NOMO-1 treated with DMSO at 0.1 percent for 48 hours (cell line): ENCODE measurements around the gene MEN1.
"Not testable (repeated sequence)": the region's sequence is repeated elsewhere in the genome, so short reads cannot be mapped to it uniquely, and the experiment has no call there.

ENCODE experiments used
- DNase-seq: peaks from one replicate; lab custom pipeline; 2025; ENCODE audit not compliant: unreplicated experiment; lab: John Stamatoyannopoulos, UW

MEN1 gene

DNA sequence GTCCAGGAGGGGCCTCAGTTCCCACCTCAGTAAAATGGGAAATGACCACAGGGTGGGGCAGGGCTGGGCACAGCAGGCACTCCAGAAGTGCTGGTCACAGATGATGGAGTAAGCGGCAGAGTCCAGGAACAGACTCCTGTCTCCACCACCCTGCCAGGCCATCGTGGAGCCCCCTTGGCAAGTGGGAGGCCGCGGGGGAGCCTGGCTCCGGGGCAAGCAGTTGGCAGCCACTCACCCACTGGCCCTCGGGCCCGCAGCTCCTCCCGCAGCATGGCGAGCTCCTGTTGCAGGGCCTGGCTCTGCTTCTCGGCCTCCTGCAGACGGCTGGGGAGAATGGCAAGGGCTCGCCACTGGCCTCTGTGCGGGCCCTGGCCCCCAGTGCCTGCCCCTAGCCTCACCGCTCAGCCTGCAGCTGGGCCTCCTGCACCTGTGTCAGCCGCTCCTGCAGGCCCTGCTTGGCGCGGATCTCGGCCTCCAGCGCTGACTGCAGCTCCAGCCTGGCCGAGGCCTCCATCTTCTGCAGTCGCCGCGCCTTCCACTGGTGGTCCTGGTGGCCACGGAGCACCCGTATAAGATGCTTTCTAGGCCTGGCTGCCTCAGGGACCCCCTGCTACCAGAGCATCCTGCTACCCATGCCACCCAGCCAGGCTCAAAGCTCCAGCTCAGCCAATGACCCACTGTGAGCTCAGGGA, 23.8 kb upstream of the MEN1 start:
- no peak for DNase-seq

DNA sequence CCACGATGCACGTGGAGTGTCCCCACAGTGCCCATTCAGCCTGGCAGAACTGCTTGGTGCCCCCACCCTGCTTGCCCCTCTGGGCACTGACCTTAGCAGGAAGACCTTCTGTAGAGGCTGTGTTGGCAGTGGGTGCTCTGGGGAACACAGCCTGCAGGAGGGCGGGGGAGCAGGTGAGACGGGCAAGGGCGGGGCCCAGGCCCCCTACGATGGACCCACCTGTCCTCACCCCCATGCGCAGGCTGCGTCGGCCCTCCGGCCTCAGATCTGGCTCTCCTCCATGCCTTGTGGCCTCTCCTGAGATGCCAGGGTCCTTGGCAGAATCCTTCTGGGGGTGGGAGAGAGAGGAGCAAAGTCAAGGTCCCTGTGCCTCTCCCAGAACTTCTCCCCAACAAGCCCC, 23.2 kb upstream of the MEN1 start:
- DNase-seq = no peak

- DNase-seq = no peak
These were observed 22.8 kb upstream of the MEN1 start for GRCh38 chr11:64833198-64833502.

DNA sequence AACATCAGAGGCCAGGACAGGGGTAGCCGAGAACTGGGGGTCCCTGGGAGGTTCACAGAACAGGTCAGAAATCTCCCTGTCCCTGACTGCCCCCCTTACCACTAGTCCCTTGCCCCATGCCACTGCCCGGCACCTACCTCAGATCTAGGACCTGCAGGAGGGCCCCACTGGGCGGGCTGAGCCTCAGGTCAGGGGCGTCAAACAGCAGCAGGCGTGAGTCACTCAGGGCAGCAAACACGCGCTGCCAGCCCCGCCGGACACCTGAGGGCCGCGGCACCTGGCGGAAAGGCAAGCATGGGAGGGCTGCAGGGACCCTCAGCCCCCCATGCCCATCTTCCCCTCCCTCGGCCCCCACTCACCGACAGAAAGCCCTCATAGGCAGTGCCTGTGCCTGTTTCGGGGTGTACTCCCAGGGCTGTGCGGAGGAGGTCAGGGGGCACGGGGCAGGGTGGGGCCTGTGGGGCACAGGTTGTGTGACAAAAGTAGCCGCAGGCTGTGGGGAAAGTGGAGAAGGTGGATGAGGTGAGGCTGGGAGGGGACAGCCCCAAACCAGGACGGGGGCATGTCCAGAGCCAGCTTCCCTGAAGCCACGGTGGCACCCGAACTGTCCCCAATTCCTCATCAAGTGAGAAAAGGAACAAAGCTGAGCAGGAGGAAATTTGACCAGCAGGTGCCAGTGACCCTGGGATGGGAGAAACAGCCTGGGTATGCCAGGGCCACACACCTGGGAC, 22.3 kb upstream of the MEN1 start:
- no peak for DNase-seq

GRCh38 chr11:64831411-64831891, 21.1 kb upstream of the MEN1 start:
- no peak for DNase-seq

- no peak for DNase-seq
These were observed 19.3 kb upstream of the MEN1 start for GRCh38 chr11:64829536-64830251.

DNA sequence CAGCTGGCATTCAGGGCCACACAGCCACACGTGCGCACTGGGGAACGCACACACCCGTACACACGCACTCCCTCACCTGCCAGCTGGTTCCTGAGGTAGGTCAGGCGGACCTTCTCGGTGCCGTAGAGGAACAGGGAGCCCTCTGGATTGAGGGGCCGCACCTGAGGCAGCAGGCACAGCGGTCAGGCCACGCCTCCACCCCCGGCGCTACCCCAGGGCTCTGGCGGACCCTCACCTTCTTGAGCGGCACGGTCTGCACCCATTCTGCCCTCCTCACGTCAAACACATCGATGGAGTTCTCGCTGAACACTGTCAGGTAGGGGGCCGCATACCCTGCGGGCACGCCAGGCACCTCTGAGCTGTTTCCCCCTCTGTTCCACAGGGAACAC, 17.1 kb upstream of the MEN1 start:
- DNase-seq = no peak

GRCh38 chr11:64826578-64827450, 16.5 kb upstream of the MEN1 start:
- DNase-seq = no peak

GRCh38 chr11:64826062-64826461, 15.7 kb upstream of the MEN1 start:
- DNase-seq = no peak

- no peak for DNase-seq
These were observed 13.3 kb upstream of the MEN1 start for GRCh38 chr11:64823568-64824119.

- DNase-seq = no peak
These were observed 7.1 kb upstream of the MEN1 start for GRCh38 chr11:64817476-64817875.

- not testable (repeated sequence) for DNase-seq
These were observed 5.1 kb upstream of the MEN1 start for GRCh38 chr11:64815433-64815832.

- no peak for DNase-seq
These were observed 4.4 kb upstream of the MEN1 start for GRCh38 chr11:64814712-64815187.

GRCh38 chr11:64813826-64814225, 3.5 kb upstream of the MEN1 start:
- DNase-seq = no peak

- DNase-seq = peak; percentile 67
These were observed 531 bp upstream of the MEN1 start for GRCh38 chr11:64810891-64811272.

- DNase-seq = no peak
These were observed 540 bp downstream of the MEN1 start for GRCh38 chr11:64809781-64810241.

DNA sequence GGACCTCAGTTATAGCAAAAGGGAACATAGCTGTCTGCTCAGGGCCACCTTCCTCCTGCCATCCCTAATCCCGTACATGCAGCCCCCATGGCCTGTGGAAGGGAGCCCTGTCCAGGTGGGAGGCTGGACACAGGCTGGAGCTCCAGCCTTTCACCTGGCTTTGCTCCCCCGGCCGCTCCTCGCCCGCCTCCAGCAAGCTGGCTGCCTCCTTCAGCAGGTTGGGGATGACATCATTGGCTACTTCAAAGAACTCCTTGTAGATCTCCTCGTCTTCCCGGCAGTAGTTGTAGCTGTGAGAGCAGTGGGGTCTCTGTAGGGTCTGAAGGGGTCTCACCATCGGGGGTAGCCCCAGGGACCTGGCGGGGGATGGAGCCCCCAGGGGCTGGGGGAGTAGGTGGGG, 4.9 kb downstream of the MEN1 start:
- DNase-seq = no peak

DNA sequence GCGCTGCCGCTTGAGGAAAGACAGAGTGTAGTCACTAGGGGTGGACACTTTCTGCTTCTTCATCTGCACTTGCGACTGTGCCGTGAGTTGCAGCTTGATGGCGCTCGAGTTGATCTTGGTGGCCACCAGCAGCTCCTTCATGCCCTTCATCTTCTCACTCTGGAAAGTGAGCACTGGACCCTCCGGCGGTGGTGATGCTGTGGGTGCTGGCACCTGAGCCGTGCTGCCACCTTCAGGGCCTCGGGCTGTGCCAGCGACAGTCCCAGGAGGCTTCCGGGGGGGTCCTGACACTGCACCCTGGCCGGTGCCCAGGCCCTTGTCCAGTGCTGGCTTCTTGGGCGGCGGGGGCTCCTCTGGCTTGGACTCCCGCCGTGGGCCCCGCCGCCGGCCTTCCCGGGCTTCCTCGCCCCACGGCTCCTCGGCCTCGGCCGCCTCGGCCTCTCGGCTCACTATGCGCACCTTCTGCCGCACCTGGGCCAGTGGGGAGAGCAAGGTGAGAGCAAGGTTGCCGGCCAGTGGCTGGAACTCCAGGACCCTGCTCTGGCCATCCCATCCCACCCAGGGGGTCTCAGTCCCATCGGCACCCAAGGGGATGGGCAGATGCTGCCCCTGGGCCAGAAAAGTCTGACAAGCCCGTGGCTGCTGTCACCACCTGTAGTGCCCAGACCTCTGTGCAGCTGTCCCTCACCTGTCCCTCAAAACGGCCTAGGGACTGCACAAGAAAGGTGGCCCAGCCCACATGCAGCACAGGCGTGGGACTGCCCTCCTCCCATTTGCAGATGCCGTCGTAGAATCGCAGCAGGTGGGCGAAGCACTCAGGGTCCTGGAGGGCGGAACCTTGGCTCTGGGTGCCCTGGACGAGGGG, 5.8 kb downstream of the MEN1 start:
- DNase-seq = no peak

DNA sequence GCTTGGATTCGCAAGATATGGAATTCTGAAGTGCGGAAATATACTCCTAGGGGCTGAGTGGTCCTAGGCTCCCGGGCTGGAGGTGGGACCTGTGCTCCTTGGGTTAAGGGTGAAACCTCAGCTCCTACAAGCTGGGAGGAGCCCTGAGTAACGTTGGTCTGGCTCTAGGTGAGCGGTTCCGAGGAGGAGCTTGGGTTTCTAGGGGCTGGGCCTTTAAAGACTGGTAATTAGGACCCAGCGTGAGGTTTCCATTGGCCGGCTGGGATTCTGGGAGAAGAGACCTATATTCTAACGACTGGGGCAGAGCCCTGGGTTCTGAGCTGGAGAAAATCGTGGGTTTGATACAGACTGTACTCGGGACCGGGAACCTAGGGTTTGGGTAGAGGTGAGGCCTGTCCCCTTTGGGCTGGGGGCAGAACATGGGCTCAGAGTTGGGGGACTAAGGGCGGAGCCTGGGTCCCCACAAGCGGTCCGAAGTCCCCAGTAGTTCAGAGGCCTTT, 6.5 kb downstream of the MEN1 start:
- DNase-seq = no peak
